Posterior vena cava (tissue), 2 donors: Measurements from ENCODE around the gene CHMP5. TPM values are rescaled to one million over a fixed set of nuclear protein-coding genes. Genes with fewer than 3 reads are reported as not detected.

Source experiments
- total RNA-seq, 2 donors: library from RNA; stranded (reverse); fragmentation: NEBNext Ultra II Directional; extraction: Animal tissue kit (Norgen Biotek cat#: 25700); gene quantifications; one replicate each; pipeline ENCODE4 v1.2.1, GENCODE V29; 2021
- donor health status: DM: yes; HTN: yes; CAD: no.
- donor health status: DM: yes; HTN: yes; CAD: no.

The CHMP5 gene
- total RNA-seq, 2 donors from 2014 or later: 54.2 to 61.7 TPM

Other genes with a start within 250 kb of the CHMP5 start
- 10 to 100 TPM; 71.8 to 83.1 TPM for gene DNAJA1, start 239.8 kb upstream of the CHMP5 start, total RNA-seq
- 10 to 100 TPM; 15.8 to 16.8 TPM for gene SMU1, start 188.4 kb upstream of the CHMP5 start, total RNA-seq
- 100 to 1,000 TPM in 1 of 2 donors, 10 to 100 TPM in 1; 76.8 to 107 TPM for gene B4GALT1, start 97.7 kb upstream of the CHMP5 start, total RNA-seq
- gene SPINK4, start 24.9 kb upstream of the CHMP5 start, total RNA-seq: not detected
- 100 to 1,000 TPM in 1 of 2 donors, 10 to 100 TPM in 1; 73.8 to 103 TPM for gene BAG1, start 341 bp upstream of the CHMP5 start, total RNA-seq
- gene NFX1, start 25.5 kb downstream of the CHMP5 start, total RNA-seq: 10 to 100 TPM; 30.1 to 37.2 TPM
- 1 to 10 TPM; 4.6 TPM for gene AQP7, start 137.5 kb downstream of the CHMP5 start, total RNA-seq
- 1 to 10 TPM; 5.5 to 8.4 TPM for gene AQP3, start 182.5 kb downstream of the CHMP5 start, total RNA-seq
- 10 to 100 TPM; 20.9 to 24.8 TPM for gene NOL6, start 208.9 kb downstream of the CHMP5 start, total RNA-seq